Fibroblast of mammary gland (primary cell): ENCODE results near the gene PLXNB2.

ENCODE experiments used
- DNase-seq: peaks from one replicate; pipeline ENCODE4 v3.0.0-alpha.2; 2010; ENCODE audit warnings: low read depth
- H3K4me3 ChIP-seq: 2 replicates; pipeline ENCODE4 v1.5.1; 2011; ENCODE audit warnings: low read depth, mild to moderate bottlenecking, low read length, moderate library complexity; ENCODE audit not compliant: control insufficient read depth
- TF ChIP-seq, protein P1 (sequence below): conservative IDR thresholded peaks from 2 replicates; pipeline ENCODE4 v1.5.1; 2011; ENCODE audit warnings: low read depth, low read length, inconsistent platforms; ENCODE audit not compliant: control insufficient read depth, insufficient read depth

Gene PLXNB2

DNA sequence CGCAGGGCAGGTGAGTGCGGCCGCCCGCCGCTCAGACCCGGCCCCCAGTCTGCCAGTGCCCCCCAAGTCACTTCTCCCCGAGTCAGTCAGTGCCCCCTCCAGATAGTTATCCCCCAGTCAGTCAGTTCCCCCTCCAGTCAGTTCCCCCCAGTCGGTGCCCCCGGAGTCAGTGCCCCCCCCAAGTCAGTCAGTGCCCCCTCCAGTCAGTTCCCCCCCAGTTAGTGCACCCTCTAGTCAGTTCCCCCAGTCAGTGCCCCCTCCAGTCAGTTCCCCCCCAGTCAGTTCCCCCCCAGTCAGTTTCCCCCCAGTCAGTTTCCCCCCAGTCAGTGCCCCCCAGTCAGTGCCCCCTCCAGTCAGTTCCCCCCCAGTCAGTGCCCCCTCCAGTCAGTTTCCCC is 36.1 kb upstream of the PLXNB2 start:
- DNase-seq: no peak
- TF ChIP-seq, protein P1, sequence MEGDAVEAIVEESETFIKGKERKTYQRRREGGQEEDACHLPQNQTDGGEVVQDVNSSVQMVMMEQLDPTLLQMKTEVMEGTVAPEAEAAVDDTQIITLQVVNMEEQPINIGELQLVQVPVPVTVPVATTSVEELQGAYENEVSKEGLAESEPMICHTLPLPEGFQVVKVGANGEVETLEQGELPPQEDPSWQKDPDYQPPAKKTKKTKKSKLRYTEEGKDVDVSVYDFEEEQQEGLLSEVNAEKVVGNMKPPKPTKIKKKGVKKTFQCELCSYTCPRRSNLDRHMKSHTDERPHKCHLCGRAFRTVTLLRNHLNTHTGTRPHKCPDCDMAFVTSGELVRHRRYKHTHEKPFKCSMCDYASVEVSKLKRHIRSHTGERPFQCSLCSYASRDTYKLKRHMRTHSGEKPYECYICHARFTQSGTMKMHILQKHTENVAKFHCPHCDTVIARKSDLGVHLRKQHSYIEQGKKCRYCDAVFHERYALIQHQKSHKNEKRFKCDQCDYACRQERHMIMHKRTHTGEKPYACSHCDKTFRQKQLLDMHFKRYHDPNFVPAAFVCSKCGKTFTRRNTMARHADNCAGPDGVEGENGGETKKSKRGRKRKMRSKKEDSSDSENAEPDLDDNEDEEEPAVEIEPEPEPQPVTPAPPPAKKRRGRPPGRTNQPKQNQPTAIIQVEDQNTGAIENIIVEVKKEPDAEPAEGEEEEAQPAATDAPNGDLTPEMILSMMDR: no peak
- H3K4me3 ChIP-seq: peak overlapping the region; percentile 60

DNA sequence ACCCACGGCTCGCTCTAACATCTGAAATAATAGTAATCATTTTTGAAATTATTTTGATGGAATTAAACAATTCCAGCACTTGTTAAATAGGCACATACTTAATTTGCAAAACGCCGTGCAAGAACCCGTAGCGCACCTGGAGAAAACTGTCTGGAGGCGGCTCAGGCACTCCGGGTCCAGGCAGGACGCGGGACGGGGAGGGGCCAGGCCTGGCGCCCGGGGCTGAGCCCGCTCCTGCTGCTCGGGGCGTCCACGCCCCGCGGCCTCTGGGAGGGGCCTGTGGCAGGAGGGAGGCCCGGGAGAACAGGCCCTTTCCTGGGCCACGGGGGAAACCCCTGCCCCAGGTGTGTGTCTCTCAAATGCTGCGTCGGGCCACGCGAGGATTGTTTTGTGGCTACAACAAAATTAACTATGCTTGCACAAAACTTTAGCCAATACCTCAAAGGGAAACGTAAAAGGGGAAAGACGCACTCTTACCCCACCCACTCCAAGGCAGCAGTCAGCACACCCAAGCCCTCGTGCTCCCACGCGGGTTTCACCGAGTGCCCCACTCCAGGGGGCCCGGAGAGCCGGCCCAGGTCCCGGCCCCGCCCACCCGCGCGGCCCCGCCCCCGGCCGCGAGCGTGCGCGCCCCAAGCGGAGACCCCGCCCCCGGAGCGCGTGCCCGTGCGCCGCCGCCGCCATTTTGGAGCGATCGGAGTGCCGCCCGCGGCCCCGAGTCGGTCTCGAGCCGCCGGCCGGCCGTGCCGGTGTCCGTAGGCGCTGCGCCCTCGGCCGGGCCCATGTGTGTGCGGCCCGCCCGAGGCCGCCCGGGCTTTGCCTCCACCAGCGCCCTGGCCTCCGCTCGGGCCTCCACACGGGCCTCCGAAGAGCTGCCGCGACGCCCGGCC is 35.5 kb upstream of the PLXNB2 start, which contains the start of gene PPP6R2:
Gene PPP6R2 (plus strand): TSS at position 677 of the 890 bp plus-strand sequence. CDS start 50,582 bp downstream, outside the sequence.
- TF ChIP-seq, protein P1: no peak
- peak within 1 kb of the TSS; percentile 65 for H3K4me3 ChIP-seq
- peak; percentile 48 for DNase-seq

DNA sequence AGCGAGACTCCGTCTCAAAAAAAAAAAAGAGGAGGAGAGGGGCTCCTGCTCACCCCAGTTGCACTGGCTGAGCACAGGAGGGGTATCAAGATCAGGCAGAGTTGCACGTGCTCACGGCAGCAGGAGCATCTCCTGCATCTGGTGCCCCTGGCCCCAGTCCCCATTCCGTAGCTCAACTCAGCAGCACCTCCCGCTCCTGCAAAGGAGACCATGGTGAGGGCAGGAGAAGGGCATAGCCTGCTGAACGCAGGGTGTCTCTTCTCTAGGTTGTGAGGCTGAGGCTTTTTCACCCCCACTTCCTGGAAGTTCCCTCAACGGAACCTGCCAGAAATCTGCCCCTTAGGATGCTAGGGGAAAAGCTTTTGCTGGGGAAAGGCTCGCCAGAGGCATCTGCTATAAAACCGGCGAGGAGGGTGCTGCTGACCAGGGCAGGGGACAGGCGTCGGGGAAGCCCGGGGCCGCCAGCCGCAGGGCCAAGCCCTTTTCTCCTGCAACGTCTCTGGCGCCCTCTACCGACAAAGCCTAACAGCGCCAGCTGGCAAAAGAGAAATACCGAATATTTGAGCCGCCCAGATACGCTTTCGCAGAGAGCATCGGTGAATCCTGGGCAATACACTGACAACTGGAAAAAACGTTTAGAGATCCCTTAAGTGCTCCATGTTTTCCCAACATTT is 34.7 kb upstream of the PLXNB2 start:
- TF ChIP-seq, protein P1: peak; percentile 94
- peak overlapping the region; percentile 65 for H3K4me3 ChIP-seq
- DNase-seq: peak; percentile 79

DNA sequence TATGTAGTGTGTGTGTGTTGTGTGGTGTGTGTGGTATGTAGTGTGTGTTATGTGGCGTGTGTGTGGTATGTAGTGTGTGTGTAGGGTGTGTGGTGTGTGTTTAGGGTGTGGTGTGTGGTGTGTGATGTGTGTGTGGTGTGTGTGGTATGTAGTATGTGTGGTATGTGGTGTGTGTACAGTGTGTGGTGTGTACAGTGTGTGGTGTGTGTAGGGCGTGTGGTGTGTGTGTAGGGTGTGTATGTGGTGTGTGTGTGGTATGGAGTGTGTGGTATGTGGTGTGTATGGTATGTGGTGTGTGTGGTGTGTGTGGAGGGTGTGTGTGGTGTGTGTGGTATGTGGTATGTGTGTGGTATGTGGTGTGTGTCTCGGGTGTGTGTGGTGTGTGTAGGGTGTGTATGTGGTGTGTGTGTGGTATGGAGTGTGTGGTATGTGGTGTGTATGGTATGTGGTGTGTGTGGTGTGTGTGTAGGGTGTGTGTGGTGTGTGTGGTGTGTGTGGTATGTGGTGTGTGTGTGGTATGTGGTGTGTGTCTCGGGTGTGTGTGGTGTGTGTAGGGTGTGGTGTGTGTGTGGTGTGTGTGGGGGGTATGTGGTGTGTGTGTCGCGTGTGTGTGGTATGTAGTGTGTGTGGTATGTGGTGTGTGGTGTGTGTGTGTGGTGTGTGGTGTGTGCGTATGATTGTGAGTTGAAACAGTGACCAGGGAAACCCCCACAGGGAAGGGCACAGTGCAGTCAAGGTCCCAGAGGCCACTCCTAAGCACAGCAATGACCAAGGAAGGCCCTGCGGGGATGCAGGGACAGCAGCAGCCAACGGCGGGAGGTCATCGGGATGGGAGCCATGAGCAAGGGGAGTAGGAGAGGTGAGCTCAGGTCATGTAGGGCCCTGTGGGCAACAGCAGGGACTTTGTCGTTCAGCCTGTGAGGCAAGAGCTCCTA is 32.8 kb upstream of the PLXNB2 start:
- no peak for DNase-seq
- no peak overlapping the region for H3K4me3 ChIP-seq
- TF ChIP-seq, protein P1: no peak

DNA sequence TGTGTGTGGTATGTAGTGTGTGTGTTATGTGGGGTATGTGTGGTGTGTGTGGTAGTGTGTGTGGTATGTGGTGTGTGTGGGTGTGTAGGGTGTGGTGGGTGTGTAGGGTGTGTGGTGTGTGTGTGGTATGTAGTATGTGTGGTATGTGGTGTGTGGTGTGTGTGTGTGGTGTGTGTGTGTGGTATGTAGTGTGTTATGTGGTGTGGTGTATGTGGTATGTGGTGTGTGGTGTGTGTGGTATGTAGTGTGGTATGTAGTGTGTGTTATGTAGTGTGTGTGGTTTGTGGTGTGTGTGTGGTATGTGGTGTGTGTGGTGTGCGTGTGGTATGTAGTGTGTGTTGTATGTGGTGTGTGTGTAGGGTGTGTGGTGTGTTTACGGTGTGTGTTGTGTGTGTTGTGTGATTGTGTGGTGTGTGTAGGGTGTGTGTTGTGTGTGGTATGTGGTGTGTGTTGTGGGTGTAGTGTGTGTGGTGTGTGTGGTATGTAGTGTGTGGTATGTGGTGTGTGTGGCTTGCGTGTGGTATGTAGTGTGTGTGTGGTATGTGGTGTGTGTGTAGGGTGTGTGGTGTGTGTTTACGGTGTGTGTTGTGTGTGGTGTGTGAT is 31.5 kb upstream of the PLXNB2 start:
- H3K4me3 ChIP-seq: no peak overlapping the region
- TF ChIP-seq, protein P1: no peak
- DNase-seq: no peak

DNA sequence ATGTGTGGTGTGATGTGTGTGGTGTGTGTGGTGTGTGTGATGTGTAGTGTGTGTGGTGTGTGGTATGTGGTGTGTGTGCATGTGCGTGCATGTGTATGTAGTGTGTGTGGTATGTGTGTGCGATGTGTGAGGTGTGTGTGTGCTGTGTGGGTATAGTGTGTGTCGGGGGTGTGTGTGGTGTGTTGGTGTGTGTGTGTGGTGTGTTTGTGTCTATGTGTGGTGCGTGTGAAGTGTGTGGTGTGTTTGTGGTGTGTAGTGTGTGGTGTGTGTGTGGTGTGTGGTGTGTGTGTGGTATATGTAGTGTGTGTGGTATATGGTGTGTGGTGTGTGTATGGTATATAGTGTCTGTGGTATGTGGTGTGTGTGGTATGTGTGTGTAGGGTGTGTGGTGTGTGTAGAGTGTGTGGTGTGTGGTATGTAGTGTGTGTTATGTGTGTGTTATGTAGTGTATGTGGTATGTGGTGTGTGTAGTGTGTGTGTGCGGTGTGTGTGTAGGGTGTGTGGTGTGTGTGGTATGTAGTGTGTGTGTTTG is 30.7 kb upstream of the PLXNB2 start:
- TF ChIP-seq, protein P1: no peak
- H3K4me3 ChIP-seq: no peak overlapping the region
- no peak for DNase-seq
